Fibroblast of skin of left biceps (primary cell): Measurements from ENCODE around the gene PLA2G1B.
"Not testable (repeated sequence)": the region's sequence is repeated elsewhere in the genome, so short reads cannot be mapped to it uniquely, and the experiment has no call there.

Source experiments
- DNase-seq, 2 experiments: peaks; one replicate each; pipeline ENCODE4 v3.0.0-alpha.2; 2013; ENCODE audit warnings: low read depth in 2 of 2

The PLA2G1B gene

GRCh38 chr12:120359128-120359527, 31.5 kb upstream of the PLA2G1B start:
- DNase-seq: no peak

GRCh38 chr12:120358412-120359100, 31.0 kb upstream of the PLA2G1B start:
- no peak for DNase-seq

- DNase-seq: no peak
Observed at GRCh38 chr12:120357104-120357503, 29.5 kb upstream of the PLA2G1B start.

- peak; percentile 40 to 50 for DNase-seq
Observed at GRCh38 chr12:120356567-120357030, 29.0 kb upstream of the PLA2G1B start.

- no peak for DNase-seq
Observed at GRCh38 chr12:120353556-120354317, 26.2 kb upstream of the PLA2G1B start.

GRCh38 chr12:120353136-120353535, 25.6 kb upstream of the PLA2G1B start:
- DNase-seq: no peak

- no peak for DNase-seq
Observed at GRCh38 chr12:120352117-120352516, 24.5 kb upstream of the PLA2G1B start.

GRCh38 chr12:120350576-120351350, 23.2 kb upstream of the PLA2G1B start:
- no peak for DNase-seq

- no peak for DNase-seq
Observed at GRCh38 chr12:120347766-120348165, 20.2 kb upstream of the PLA2G1B start.

- DNase-seq: no peak
Observed at GRCh38 chr12:120346681-120347080, 19.1 kb upstream of the PLA2G1B start.

GRCh38 chr12:120346031-120346430, 18.5 kb upstream of the PLA2G1B start:
- no peak for DNase-seq

- no peak for DNase-seq
Observed at GRCh38 chr12:120343692-120344091, 16.1 kb upstream of the PLA2G1B start.

GRCh38 chr12:120343039-120343537, 15.5 kb upstream of the PLA2G1B start:
- DNase-seq: no peak

GRCh38 chr12:120342175-120343038, 14.8 kb upstream of the PLA2G1B start:
- no peak for DNase-seq

GRCh38 chr12:120339256-120339655, 11.7 kb upstream of the PLA2G1B start:
- DNase-seq: no peak

- DNase-seq: no peak
Observed at GRCh38 chr12:120337730-120338129, 10.2 kb upstream of the PLA2G1B start.

- not testable (repeated sequence) for DNase-seq
Observed at GRCh38 chr12:120336392-120336791, 8.8 kb upstream of the PLA2G1B start.

GRCh38 chr12:120335447-120335846, 7.9 kb upstream of the PLA2G1B start:
- not testable (repeated sequence) for DNase-seq

- DNase-seq: no peak
Observed at GRCh38 chr12:120332523-120332922, 4.9 kb upstream of the PLA2G1B start.

- DNase-seq: no peak
Observed at GRCh38 chr12:120332041-120332440, 4.5 kb upstream of the PLA2G1B start.

GRCh38 chr12:120331390-120331789, 3.8 kb upstream of the PLA2G1B start:
- no peak for DNase-seq
